Activated T-helper 17 cell treated with anti-CD3 and anti-CD28 coated beads, Interleukin-2, amount 50 U/mL, for 72 hours (primary cell): ENCODE measurements around the gene TPGS2. TPM values are rescaled to one million over a fixed set of nuclear protein-coding genes. Genes with fewer than 3 reads are reported as not detected.
"Not testable (repeated sequence)": the region's sequence is repeated elsewhere in the genome, so short reads cannot be mapped to it uniquely, and the experiment has no call there.

Experiments used
- ATAC-seq: fragments of 150-1000 bp; cut with Tn5 transposase; replicated peaks from 2 replicates; pipeline ENCODE4 v1.10.0; 2021; ENCODE audit warnings: mild to moderate bottlenecking, moderate library complexity
- H3K27ac Mint-ChIP-seq: one replicate; pipeline ENCODE4 v1.8.0; 2022; ENCODE audit warnings: mixed read lengths
- H3K27me3 Mint-ChIP-seq: one replicate; pipeline ENCODE4 v1.8.0; 2022; ENCODE audit warnings: mixed read lengths
- H3K36me3 Mint-ChIP-seq: one replicate; pipeline ENCODE4 v1.8.0; 2022; ENCODE audit warnings: low read depth, mild to moderate bottlenecking, mixed read lengths
- H3K4me1 Mint-ChIP-seq: one replicate; pipeline ENCODE4 v1.8.0; 2022; ENCODE audit warnings: mixed read lengths
- H3K4me3 Mint-ChIP-seq: one replicate; pipeline ENCODE4 v1.8.0; 2022; ENCODE audit warnings: mild to moderate bottlenecking, mixed read lengths
- H3K9me3 Mint-ChIP-seq: one replicate; pipeline ENCODE4 v1.8.0; 2022; ENCODE audit warnings: mixed read lengths
- total RNA-seq, 2 donors: library from RNA; stranded (reverse); gene quantifications; one replicate each; pipeline ENCODE4 v1.2.3, GENCODE V29; 2022

TPGS2 gene
- total RNA-seq, 2 donors from 2014 or later: 53.9 to 100 TPM

DNA sequence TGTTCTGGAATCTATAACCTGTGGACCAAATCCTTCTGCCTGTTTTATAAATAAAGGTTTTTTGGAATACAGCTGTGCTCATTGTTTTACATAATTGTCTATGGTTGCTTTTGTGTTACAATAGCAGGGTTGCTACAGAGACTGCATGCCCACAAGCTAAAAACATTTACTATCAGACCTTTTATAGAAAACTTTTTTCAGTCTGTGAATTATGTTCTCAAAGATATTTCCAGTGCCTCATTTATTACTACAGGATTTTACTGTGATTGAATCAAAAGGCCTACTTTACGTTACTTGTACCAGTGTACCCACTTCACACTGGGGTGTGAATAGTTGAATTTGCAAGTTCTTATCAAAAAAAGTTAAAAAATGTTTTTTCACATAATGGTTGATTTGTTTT is 7.1 kb upstream of the TPGS2 start:
- no peak for ATAC-seq
- no peaks in the 10 kb centered on the region for H3K27me3 Mint-ChIP-seq

DNA sequence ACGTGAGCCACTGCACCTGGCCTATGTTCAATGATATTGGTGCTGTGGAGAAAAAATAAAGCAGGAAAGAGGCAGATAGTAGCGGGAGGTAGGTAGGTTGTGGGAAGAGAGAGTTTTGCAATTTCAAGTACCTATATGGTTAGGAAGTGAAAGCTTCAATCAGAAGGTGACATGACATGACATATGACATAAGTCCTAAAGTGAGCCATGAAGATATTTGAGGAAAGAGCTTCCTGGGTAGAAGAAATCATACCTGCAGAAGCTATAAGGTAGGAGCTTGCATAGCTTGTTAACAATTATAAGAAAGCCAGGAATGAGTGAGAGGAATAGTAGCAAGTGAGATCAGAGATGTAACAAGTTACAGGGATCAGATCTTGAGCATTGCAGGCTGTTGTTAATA is 4.3 kb upstream of the TPGS2 start:
- Mint-ChIP-seq H3K4me1 (peaks cover 23% of the 10 kb centered on the region), H3K36me3 (peaks cover 24% of the 10 kb centered on the region), H3K27ac (no peak overlapping the region), H3K4me3 (no peak overlapping the region), H3K9me3 (no peaks in the 10 kb centered on the region), H3K27me3 (no peaks in the 10 kb centered on the region)
- ATAC-seq: no peak

More for the DNA sequence above, 7.1 kb upstream of the TPGS2 start:
- H3K27ac Mint-ChIP-seq: no peak overlapping the region
- no peaks in the 10 kb centered on the region for H3K9me3 Mint-ChIP-seq
- no peak overlapping the region for H3K4me3 Mint-ChIP-seq
- peaks cover 37% of the 10 kb centered on the region for H3K36me3 Mint-ChIP-seq
- H3K4me1 Mint-ChIP-seq: peaks cover 10% of the 10 kb centered on the region

DNA sequence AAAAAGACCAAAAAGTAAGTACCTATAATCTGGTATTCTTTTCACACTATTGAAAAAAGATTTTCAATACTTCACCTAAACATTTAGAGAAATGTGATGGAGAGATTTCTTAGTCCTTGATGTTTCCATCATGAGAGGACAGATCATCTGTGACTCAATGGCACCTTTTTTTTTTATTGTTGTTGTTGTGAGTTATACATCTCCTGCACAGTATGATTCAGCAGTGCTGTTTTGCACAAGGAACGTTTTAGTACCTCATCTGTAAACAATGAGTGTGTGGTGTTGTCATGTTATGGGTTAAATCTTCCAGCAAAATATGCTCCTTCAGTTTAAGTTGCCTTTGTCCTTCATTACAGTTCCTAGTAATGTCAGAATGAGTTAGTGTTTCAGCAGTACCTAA is 2.3 kb upstream of the TPGS2 start:
- Mint-ChIP-seq H3K27me3 (no peaks in the 10 kb centered on the region), H3K27ac (peak overlapping the region; percentile 43), H3K4me3 (peak overlapping the region; percentile 86), H3K4me1 (peaks cover 23% of the 10 kb centered on the region), H3K36me3 (peaks cover 18% of the 10 kb centered on the region), H3K9me3 (no peaks in the 10 kb centered on the region)
- ATAC-seq: peak; percentile 31

DNA sequence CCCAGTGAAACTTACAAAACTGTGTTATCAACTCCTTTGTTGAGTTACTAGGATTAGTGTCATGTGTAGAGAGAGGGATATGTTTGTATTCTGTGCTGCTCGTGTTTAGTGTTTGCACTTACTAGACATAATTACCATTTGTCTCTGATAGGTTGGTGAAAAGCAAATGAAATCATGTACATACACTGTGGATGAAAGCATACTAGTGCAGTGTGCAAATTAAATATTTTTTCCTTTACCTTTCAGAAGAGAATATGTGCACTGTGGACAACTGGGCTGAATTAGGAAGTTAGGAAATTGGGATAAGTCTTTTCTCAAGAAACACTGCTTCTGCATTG is 1.3 kb upstream of the TPGS2 start:
- H3K4me1 Mint-ChIP-seq: peaks cover 23% of the 10 kb centered on the region
- H3K27me3 Mint-ChIP-seq: no peaks in the 10 kb centered on the region
- H3K4me3 Mint-ChIP-seq: peak overlapping the region; percentile 86
- peaks cover 8% of the 10 kb centered on the region for H3K36me3 Mint-ChIP-seq
- peak overlapping the region; percentile 76 for H3K27ac Mint-ChIP-seq
- no peaks in the 10 kb centered on the region for H3K9me3 Mint-ChIP-seq
- ATAC-seq: no peak

DNA sequence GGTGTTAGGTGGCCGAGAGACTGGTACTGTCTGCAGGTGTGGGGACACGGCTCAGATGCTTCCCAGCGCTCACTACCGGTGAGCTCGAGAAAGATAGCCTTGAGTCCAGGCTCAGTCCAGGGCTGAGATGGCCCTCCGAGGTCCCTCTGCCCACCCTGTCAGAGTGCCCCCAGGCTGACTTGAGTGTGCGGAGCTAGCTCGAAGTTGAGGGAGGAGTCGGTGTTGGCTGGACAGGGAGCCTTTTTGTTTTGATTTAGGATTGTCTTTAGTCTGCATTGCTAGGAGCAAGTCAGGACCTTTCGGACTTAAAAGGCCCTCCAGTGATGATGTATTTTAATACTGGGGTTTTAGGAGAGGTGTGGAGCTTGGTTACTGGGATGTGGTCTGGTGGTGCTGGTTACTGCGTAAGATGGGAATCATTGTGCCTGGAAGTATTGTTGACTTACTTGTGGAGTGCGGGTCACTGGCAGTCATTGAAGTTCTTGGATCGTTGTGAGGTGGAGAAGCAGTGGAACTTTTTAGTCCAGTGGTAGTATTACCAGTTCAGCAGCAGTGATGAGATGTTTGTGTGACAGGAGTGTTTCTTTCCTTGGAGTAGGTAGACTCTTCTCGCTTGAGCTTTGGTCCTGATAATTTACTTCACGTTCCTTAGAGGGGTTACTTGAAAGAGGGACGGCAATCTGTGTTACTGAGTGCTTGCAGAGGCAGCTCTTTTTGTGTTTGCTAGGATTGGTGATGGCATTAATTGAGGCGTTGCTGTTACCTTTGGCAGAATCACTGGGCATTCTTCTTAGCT is 758 bp upstream of the TPGS2 start:
- no peak for ATAC-seq
- peaks cover 23% of the 10 kb centered on the region for H3K4me1 Mint-ChIP-seq
- H3K4me3 Mint-ChIP-seq: peak overlapping the region; percentile 86
- peak overlapping the region; percentile 76 for H3K27ac Mint-ChIP-seq
- no peaks in the 10 kb centered on the region for H3K27me3 Mint-ChIP-seq
- no peaks in the 10 kb centered on the region for H3K9me3 Mint-ChIP-seq
- peaks cover 6% of the 10 kb centered on the region for H3K36me3 Mint-ChIP-seq

DNA sequence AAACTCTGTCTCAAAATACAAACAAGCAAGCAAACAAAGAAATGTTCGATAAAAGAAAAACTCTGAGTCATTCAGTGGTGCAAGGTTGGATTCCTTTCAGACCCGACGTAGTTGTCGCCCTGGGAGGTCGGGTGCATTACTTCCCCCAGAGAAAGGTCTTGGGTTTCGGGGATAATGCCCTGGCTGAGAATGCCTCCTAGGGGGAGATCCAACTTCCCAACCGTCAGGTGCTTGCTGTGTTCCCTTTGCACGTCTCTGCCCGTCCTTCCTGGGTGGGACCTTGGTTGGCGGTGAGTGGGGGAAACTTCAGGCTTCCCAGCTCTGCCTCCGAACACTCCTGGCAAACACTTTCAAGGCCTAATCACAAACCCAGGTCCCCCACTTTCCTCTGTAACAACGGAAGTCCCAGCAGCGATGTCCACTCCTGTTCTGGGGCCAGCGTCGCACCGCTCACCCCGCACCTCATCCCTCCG is 609 bp downstream of the TPGS2 start:
- H3K4me1 Mint-ChIP-seq: peaks cover 22% of the 10 kb centered on the region
- no peaks in the 10 kb centered on the region for H3K9me3 Mint-ChIP-seq
- ATAC-seq: peak; percentile 1
- peak overlapping the region; percentile 90 for H3K27ac Mint-ChIP-seq
- no peaks in the 10 kb centered on the region for H3K27me3 Mint-ChIP-seq
- peak overlapping the region; percentile 86 for H3K4me3 Mint-ChIP-seq
- H3K36me3 Mint-ChIP-seq: no peaks in the 10 kb centered on the region

DNA sequence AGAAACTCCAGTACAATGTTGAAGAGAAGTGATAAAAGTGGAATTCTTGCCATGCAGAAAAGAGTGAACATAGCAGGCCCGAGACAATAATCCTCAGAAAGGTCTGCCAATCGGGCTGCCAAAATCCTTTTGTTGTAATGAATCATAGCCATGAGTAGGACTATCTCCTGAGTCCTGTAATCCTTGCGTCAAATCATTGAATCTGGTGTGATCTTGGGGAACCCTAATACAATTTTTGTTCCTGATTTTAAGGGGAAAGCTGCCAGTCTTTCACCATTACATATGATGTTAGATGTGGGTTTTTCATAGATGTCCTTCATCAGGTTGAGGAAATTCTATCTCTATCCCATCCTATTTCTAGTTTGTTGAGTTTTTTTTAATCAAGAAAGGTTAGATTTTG is 2.2 kb downstream of the TPGS2 start:
- Mint-ChIP-seq H3K4me1 (peaks cover 19% of the 10 kb centered on the region), H3K27ac (no peak overlapping the region), H3K36me3 (no peaks in the 10 kb centered on the region), H3K9me3 (no peaks in the 10 kb centered on the region), H3K4me3 (no peak overlapping the region), H3K27me3 (no peaks in the 10 kb centered on the region)
- no peak for ATAC-seq

DNA sequence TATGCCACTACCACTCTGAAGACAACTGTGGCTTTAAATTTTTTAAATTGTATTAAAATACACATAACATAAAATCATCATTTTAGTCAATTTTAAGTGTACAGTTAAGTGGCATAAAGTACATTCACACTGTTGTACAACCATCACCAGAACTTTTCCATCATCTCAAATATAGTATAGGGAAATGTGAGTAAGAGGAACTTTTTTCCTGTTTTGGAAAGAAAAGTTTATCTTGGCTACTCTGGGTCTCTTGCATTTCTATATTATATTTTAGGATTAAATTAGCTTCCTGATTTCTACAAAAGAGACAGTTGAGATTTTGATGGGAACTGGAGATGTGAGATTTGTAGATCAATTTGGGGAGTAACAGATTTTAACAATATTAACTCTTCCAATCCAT is 3.3 kb downstream of the TPGS2 start:
- H3K36me3 Mint-ChIP-seq: no peaks in the 10 kb centered on the region
- peaks cover 10% of the 10 kb centered on the region for H3K4me1 Mint-ChIP-seq
- H3K4me3 Mint-ChIP-seq: no peak overlapping the region
- ATAC-seq: no peak
- no peaks in the 10 kb centered on the region for H3K27me3 Mint-ChIP-seq
- H3K9me3 Mint-ChIP-seq: no peaks in the 10 kb centered on the region
- H3K27ac Mint-ChIP-seq: no peak overlapping the region

DNA sequence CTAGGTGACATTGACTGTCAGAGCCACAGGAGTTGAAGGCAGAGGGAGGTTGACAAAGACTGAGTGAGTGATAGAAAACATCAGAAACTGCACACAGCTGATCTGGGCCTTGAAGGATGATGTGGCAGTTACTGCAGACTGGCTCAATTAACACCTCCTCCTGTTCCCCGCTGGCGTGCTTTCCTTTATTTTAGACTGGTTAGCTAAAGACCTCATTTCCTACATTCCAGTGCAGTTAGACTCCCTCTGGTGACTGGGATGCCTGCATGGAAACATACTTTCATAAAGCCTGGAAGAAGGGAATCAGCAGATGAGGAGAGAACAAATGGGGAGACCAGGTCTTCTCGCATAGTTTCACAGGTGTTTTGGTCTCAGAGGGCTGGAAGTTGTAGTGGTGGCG is 7.1 kb downstream of the TPGS2 start:
- Mint-ChIP-seq H3K36me3 (peaks cover 24% of the 10 kb centered on the region), H3K4me3 (no peak overlapping the region), H3K9me3 (no peaks in the 10 kb centered on the region), H3K27me3 (no peaks in the 10 kb centered on the region), H3K27ac (no peak overlapping the region), H3K4me1 (no peaks in the 10 kb centered on the region)
- ATAC-seq: no peak

DNA sequence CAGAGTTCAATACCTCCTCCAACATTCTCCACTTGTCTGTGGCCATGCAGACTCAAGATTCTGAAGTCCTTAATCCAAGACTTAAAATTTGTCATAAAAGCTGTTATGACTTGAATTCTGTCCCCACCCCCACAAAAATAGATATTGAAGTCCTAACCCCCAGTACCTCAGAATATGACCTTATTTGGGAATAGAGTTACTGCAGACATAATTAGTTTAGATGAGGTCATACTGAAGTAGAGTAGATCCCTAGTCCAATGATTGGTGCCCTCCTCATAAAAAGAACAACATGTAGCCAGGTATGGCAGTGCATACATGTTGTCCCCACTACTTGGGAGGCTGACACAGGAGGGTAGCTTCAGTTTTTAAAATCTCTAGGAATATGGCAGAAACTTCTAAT is 9.2 kb downstream of the TPGS2 start:
- Mint-ChIP-seq H3K9me3 (no peaks in the 10 kb centered on the region), H3K27me3 (no peaks in the 10 kb centered on the region), H3K36me3 (peaks cover 43% of the 10 kb centered on the region), H3K27ac (no peak overlapping the region), H3K4me3 (no peak overlapping the region), H3K4me1 (no peaks in the 10 kb centered on the region)
- ATAC-seq: no peak

DNA sequence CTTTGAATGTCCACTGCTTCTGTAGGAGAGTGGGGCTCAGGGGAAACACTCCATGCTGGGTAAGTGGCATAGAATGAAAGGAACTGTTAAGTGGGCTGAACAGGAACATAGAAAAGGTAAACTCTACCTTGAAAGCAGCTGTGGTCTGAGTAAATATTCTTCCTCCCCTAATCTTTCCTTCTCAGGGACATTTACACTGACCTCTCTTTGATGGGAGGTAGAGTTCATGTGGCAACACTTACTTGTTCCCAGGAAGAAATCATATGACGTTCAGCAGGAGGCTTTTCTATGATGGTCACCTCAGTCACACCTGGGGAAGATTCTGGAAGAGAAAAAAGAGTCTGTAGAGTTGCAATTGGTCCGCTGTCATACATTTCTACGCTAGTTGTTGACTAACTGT is 10.2 kb downstream of the TPGS2 start:
- Mint-ChIP-seq H3K9me3 (no peaks in the 10 kb centered on the region), H3K4me3 (no peak overlapping the region), H3K36me3 (peaks cover 53% of the 10 kb centered on the region), H3K27ac (no peak overlapping the region), H3K4me1 (no peaks in the 10 kb centered on the region), H3K27me3 (no peaks in the 10 kb centered on the region)
- ATAC-seq: no peak

DNA sequence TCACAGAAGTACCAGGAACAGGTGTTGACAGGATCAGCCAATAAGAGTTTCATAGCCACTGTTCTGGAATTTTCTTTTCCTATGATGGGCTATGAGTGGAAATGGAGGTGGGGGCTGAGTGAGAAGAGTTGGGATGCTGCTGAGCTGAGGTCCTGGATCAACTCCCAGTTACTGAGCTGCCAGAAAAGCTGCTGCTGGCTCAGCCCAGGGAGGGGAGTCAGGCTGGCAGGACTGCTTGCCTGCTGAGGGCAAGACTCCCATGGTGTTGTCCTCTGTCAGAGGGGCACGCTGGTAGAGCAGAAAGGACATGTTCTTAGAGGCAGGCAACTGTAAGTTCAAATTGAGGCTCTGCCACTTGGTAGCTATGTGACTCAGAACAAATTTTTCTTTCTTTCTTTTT is 11.8 kb downstream of the TPGS2 start:
- peaks cover 65% of the 10 kb centered on the region for H3K36me3 Mint-ChIP-seq
- H3K27ac Mint-ChIP-seq: no peak overlapping the region
- no peaks in the 10 kb centered on the region for H3K9me3 Mint-ChIP-seq
- H3K27me3 Mint-ChIP-seq: no peaks in the 10 kb centered on the region
- ATAC-seq: no peak
- H3K4me1 Mint-ChIP-seq: peaks cover 4% of the 10 kb centered on the region
- no peak overlapping the region for H3K4me3 Mint-ChIP-seq

DNA sequence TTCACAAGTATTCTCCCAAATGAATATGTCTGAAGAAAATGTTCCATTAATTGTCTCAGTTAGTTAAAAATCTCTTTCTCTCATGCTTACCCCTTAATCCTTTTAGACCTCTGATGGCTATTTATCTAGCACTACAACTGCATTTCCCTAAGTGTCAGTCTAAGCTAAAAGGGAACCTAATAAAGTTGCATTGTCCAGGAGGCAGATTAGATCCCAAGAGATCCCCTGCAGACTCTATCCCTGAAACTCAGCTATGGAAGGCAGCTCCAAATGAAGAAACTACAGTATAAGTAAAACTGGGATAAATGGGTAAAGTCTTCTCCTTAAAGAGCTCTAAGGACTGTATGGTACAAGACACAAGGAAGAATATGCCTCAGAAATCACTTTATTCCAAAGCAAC is 12.7 kb downstream of the TPGS2 start:
- not testable (repeated sequence) for H3K4me3 Mint-ChIP-seq, H3K4me1 Mint-ChIP-seq, H3K9me3 Mint-ChIP-seq, ATAC-seq, H3K27me3 Mint-ChIP-seq
- peaks cover 65% of the 10 kb centered on the region for H3K36me3 Mint-ChIP-seq
- H3K27ac Mint-ChIP-seq: peak overlapping the region; percentile 60

DNA sequence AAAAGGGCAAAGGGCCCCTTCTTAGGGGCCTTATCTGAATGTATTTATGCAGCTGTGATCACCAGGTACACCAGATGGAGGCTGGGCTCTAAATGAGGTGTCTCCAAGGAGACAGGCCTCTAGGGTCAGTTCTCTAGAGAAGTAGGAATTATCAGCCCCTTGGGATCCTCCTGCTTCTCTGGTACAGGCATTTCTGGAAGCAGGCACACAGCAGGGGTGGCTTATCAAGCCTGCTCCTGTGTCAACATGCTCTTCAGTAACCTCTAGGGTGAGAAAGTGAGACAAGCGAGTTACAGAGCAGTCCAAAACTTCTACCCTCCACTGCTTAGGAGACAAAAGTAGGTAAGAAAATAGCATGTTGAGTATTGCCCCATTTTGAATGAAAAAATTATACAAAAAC is 13.8 kb downstream of the TPGS2 start:
- Mint-ChIP-seq H3K9me3 (no peaks in the 10 kb centered on the region), H3K27me3 (no peaks in the 10 kb centered on the region), H3K27ac (no peak overlapping the region)

DNA sequence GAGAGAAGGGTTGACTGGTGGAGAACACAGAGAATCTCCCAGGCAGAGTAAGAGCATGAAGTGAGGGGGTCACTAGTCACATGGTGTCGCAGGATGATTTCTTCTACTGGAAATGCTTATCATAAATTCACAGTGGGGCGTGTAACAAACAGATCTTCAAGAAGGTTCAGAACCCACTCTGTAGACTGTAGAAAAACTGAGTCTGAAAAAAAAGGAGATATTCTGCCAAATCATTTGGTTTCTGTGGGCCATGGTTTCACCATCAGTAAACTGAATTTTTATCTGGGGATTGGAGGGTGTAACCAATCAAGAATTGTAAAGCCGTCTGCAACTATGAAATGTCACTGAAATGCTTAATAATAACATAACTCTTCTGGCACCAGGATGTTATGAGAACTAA is 15.0 kb downstream of the TPGS2 start:
- Mint-ChIP-seq H3K36me3 (peaks cover 63% of the 10 kb centered on the region), H3K9me3 (no peaks in the 10 kb centered on the region), H3K27me3 (no peaks in the 10 kb centered on the region), H3K4me3 (no peak overlapping the region), H3K27ac (peak overlapping the region; percentile 60), H3K4me1 (peaks cover 4% of the 10 kb centered on the region)
- no peak for ATAC-seq

More for the DNA sequence above, 13.8 kb downstream of the TPGS2 start:
- H3K4me1 Mint-ChIP-seq: peaks cover 4% of the 10 kb centered on the region
- H3K36me3 Mint-ChIP-seq: peaks cover 65% of the 10 kb centered on the region
- no peak for ATAC-seq
- no peak overlapping the region for H3K4me3 Mint-ChIP-seq
